GM12875 (cell line): Measurements from ENCODE around the gene KDELR3.

ENCODE experiments used
- H3K4me3 ChIP-seq: one replicate; pipeline ENCODE4 v1.5.1; 2011; ENCODE audit warnings: low read depth, low read length, control low read depth
- TF ChIP-seq, protein P1 (sequence below): IDR thresholded peaks from 2 replicates; pipeline ENCODE4 v1.5.1; 2011; ENCODE audit warnings: low read depth, mild to moderate bottlenecking, control low read depth, inconsistent platforms, low read length, moderate library complexity, borderline replicate concordance; ENCODE audit not compliant: insufficient read depth

The KDELR3 gene

GRCh38 chr22:38444783-38445182, 23.1 kb upstream of the KDELR3 start:
- TF ChIP-seq, protein P1, sequence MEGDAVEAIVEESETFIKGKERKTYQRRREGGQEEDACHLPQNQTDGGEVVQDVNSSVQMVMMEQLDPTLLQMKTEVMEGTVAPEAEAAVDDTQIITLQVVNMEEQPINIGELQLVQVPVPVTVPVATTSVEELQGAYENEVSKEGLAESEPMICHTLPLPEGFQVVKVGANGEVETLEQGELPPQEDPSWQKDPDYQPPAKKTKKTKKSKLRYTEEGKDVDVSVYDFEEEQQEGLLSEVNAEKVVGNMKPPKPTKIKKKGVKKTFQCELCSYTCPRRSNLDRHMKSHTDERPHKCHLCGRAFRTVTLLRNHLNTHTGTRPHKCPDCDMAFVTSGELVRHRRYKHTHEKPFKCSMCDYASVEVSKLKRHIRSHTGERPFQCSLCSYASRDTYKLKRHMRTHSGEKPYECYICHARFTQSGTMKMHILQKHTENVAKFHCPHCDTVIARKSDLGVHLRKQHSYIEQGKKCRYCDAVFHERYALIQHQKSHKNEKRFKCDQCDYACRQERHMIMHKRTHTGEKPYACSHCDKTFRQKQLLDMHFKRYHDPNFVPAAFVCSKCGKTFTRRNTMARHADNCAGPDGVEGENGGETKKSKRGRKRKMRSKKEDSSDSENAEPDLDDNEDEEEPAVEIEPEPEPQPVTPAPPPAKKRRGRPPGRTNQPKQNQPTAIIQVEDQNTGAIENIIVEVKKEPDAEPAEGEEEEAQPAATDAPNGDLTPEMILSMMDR = no peak
- no peak overlapping the region for H3K4me3 ChIP-seq

- H3K4me3 ChIP-seq = no peak overlapping the region
- TF ChIP-seq, protein P1 = no peak
Observed at GRCh38 chr22:38446018-38446601, 21.8 kb upstream of the KDELR3 start.

DNA sequence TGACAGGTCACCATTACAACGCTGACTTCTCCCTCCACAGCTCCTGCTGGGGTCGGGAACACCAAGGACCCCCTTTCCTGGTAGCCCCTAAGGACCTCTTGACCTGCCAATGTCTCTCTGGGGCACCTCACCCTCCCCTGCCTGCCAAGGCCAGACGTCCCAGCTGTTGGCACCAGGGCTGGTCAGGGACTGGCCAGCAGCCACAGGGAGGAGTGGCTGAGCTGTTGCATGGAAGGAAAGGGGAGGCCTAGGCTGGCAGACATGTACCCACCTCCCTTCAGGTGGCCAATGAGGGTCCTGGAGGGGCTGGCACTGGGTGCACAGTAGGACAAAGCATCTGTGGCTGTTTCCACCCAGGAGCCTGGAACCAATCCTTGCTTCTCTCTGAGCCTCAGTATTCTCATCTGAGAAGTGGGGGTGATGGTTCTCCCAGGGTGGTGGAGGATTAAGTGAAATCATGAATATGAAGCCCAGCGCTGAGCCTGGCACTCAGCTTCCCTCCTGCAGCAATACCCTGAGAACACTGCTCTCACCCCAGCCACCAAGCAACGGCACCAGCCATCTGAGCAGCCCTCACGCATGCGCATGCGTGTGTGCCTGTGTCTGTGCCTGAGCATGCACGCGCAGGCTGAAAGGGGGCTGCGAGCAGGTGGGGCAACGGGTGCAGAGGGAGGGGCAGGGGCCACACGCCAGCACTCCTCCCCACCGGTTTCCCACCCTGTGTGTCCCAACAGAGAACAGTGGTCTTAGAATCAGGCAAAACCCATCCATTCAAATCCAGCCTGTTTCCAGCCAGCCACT, 18.8 kb upstream of the KDELR3 start:
- no peak overlapping the region for H3K4me3 ChIP-seq
- TF ChIP-seq, protein P1 = no peak

- TF ChIP-seq, protein P1 = no peak
Observed at GRCh38 chr22:38449776-38450175, 18.1 kb upstream of the KDELR3 start.

DNA sequence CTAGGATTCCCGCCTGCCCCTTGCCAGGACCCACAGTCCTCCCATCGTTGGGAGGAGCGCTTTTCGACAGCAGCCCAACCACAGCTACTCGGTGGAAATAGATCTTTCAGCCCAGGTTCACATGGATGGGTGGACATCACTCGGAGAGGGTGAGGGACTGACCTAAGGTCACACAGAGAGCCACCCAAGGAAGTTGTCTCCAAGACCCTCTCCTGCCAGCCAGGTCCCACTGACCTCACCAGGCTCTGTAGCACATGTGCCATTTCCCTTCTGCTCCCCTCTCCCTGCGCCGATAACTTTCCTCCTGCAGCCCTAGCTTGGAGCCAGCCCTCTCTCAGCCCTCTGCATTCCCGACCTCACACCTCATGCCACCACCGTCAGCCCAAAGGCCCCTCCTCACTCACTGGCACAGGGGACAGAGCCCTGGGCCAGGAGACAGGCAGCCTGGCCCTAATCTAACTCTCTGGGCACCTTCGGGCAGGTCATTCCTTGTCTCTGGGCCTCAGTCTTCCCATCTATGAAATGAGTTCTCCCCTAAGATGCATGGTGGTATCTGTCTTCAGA, 17.6 kb upstream of the KDELR3 start:
- TF ChIP-seq, protein P1 = no peak

More at GRCh38 chr22:38449776-38450175, 18.1 kb upstream of the KDELR3 start:
- no peak overlapping the region for H3K4me3 ChIP-seq

GRCh38 chr22:38451404-38451803, 16.5 kb upstream of the KDELR3 start:
- no peak overlapping the region for H3K4me3 ChIP-seq
- TF ChIP-seq, protein P1 = no peak

More for the DNA sequence above, 17.6 kb upstream of the KDELR3 start:
- no peak overlapping the region for H3K4me3 ChIP-seq

DNA sequence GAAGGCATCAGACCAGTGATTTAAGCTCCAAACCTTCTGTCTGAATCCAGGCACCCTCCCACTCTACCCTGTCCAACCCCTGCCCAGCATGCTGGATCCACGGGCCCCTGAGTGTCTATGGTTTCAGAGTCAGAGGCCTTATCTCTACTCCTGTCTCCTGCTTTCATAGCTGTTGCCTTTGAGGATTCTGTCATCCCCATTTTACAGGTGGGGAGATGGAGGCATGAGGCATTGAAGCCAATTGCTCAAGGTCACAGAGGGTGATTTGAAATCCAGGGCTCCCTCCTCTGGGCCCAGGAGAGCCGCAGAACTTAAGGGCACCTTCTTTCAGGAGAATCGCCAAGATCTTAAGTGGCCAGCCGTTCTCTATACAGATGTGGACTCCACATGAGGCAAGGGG, 16.0 kb upstream of the KDELR3 start:
- TF ChIP-seq, protein P1 = no peak
- H3K4me3 ChIP-seq = no peak overlapping the region
